ENCODE data around the gene CARNS1. TPM values are rescaled to one million over a fixed set of nuclear protein-coding genes. Genes with fewer than 3 reads are reported as not detected.

The CARNS1 gene
- total and polyA plus RNA-seq, 2 of the 8 experiments (the other 6 are each of a cell fraction or from before 2014, with no cell fraction given) = 0.82 to 1.1 TPM

DNA sequence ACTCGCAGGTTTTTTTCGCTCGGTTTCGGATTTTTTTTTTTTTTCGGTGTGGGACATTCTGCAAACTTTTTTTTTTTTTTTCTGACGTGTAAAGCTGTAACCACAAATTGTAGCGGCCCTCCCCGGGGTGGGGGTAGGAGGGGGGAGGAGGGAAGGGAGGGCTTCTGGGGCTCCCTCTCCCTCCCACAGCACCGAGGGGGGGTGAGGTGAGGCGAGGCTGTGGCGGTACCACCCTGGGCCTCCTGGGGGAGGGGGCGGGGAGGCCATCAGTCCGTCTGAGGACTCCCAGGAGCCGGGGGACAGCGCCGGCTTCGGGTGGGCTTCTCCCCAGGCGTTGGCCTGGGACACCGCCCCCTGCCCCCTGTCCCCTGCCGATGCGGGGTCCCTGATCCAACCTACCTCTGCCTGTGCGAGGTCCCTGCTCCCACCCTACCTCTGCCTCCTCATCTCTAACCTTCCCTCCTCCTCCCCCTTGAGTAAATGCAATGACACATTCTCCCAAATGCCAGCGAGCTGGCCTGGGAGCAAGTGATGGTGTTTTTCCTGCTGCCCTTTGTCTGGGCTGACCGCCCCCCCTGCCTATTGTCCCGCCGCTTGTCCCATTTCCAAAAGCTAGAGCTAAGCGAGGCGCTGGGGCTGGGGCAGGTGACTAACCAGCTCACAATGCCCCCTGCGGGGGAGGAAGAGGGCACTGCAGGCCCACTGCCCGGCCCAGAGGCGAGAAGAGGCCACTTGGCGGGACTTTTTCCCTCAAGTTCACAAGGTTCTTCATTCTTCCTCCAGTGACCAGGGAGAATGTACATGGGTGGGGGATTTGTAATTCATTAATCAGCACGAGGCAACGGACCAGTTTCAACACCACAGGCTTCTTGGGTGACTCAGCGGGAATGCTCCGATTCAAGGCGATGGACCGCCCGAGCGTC lies 41.6 kb upstream of the CARNS1 start (continued):
- no peak for TF ChIP-seq PHF8 (conservative IDR thresholded peaks at IDR 0.05; ENCODE audit: low read depth, low read length)
- TF ChIP-seq, protein P1, sequence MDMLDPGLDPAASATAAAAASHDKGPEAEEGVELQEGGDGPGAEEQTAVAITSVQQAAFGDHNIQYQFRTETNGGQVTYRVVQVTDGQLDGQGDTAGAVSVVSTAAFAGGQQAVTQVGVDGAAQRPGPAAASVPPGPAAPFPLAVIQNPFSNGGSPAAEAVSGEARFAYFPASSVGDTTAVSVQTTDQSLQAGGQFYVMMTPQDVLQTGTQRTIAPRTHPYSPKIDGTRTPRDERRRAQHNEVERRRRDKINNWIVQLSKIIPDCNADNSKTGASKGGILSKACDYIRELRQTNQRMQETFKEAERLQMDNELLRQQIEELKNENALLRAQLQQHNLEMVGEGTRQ (IDR thresholded peaks at IDR 0.05; ENCODE audit: low read length) = no peak
- peak; percentile 35 for TF ChIP-seq JUND (IDR thresholded peaks at IDR 0.05; ENCODE audit: low read length)
- TF ChIP-seq, protein P2, sequence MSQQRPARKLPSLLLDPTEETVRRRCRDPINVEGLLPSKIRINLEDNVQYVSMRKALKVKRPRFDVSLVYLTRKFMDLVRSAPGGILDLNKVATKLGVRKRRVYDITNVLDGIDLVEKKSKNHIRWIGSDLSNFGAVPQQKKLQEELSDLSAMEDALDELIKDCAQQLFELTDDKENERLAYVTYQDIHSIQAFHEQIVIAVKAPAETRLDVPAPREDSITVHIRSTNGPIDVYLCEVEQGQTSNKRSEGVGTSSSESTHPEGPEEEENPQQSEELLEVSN (IDR thresholded peaks at IDR 0.05) = peak; percentile 35; the same call in 1 of the 2 replicates
- 0 out of 2 replicates have a peak, but pooled peaks have one; percentile 39 for TF ChIP-seq SUZ12 (IDR thresholded peaks at IDR 0.05; ENCODE audit: low read length)
- peak; percentile 39 for TF ChIP-seq SAP30 (IDR thresholded peaks at IDR 0.05; ENCODE audit: insufficient read depth, insufficient replicate concordance, low read length)
- TF ChIP-seq BACH1 (IDR thresholded peaks at IDR 0.05; ENCODE audit: low read length) = peak; percentile 61; the same call in 1 of the 2 replicates
- peak; percentile 90 for TF ChIP-seq CTBP2 (IDR thresholded peaks at IDR 0.05; ENCODE audit: borderline replicate concordance, insufficient read depth, insufficient read length, low read length)
- no peak for TF ChIP-seq KDM1A (IDR thresholded peaks at IDR 0.05; ENCODE audit: borderline replicate concordance, low read length)
- TF ChIP-seq KDM4A (IDR thresholded peaks at IDR 0.05; ENCODE audit: low read depth, low read length, severe bottlenecking) = peak; percentile 26
- 0 out of 2 replicates have a peak, but pooled peaks have one; percentile 19 for TF ChIP-seq EGR1 (IDR thresholded peaks at IDR 0.05; ENCODE audit: borderline replicate concordance, low read depth, low read length)
- TF ChIP-seq CHD2 (IDR thresholded peaks at IDR 0.05; ENCODE audit: low read length) = no peak
